Gastroesophageal sphincter (tissue), 4 donors: ENCODE data around the gene FAM53B. TPM values are rescaled to one million over a fixed set of nuclear protein-coding genes. Genes with fewer than 3 reads are reported as not detected.

Source experiments
- ATAC-seq: fragments of 150-250 bp; one replicate; pipeline ENCODE4 v1.9.1; 2016; ENCODE audit warnings: mild to moderate bottlenecking, moderate library complexity
- H3K27ac ChIP-seq, 4 donors: fragments of 200-600 bp; sonication (generic) in 3 of 4; 1 replicate in 3 of 4; 2 replicates in 1 of 4; pipeline ENCODE4 v1.5.1; 2016 to 2019
- H3K27me3 ChIP-seq: fragments of 200-600 bp; sonication (generic); one replicate; pipeline ENCODE4 v1.5.1; 2019
- H3K36me3 ChIP-seq, 2 donors: fragments of 200-600 bp; sonication (generic); one replicate each; pipeline ENCODE4 v1.5.1; 2019; ENCODE audit warnings: control low read depth in 1 of 2
- H3K4me1 ChIP-seq, 3 donors: fragments of 200-600 bp; sonication (generic); 1 replicate in 2 of 3; 2 replicates in 1 of 3; pipeline ENCODE4 v1.5.1; 2016 to 2019; ENCODE audit warnings: control low read depth in 2 of 3
- H3K4me3 ChIP-seq, 2 donors: fragments of 200-600 bp; sonication (generic); one replicate each; pipeline ENCODE4 v1.5.1; 2019; ENCODE audit warnings: mild to moderate bottlenecking in 1 of 2, moderate library complexity in 1 of 2
- H3K9me3 ChIP-seq, 3 donors: fragments of 200-600 bp; sonication (generic); one replicate each; pipeline ENCODE4 v1.5.1; 2017 to 2019; ENCODE audit warnings: control low read depth in 2 of 3
- EP300 ChIP-seq: sonication (generic); formaldehyde crosslinking; IDR thresholded peaks from one replicate; pipeline ENCODE4 v1.6.1; 2017; ENCODE audit warnings: antibody characterized with exemption, mild to moderate bottlenecking
- POLR2A ChIP-seq, 2 donors: fragments of 450-650 bp; IDR thresholded peaks; one replicate each; pipeline ENCODE4 v1.6.1; 2017; ENCODE audit warnings: antibody characterized with exemption in 2 of 2, mild to moderate bottlenecking in 2 of 2, moderate library complexity in 1 of 2
- POLR2AphosphoS5 ChIP-seq: sonication (generic); formaldehyde crosslinking; IDR thresholded peaks from one replicate; pipeline ENCODE4 v1.6.1; 2017; ENCODE audit warnings: antibody characterized with exemption
- whole genome bisulfite sequencing, 2 donors: methylation state at CpG; one replicate each; pipeline ENCODE4 v1.1.5; 2018; ENCODE audit warnings: low coverage in 1 of 2; 5-methylcytosine and 5-hydroxymethylcytosine counted together
- total RNA-seq, 4 donors: library from RNA; depleted of rRNA; stranded (reverse); fragments of >200 nt; gene quantifications; one replicate each; pipeline ENCODE4 v1.1.0, GENCODE V29; 2016
- TF ChIP-seq, protein P1 (sequence below), 4 experiments: fragments of 200-600 bp in 2 of 4; fragments of 450-650 bp in 2 of 4; sonication (generic) in 1 of 4; IDR thresholded peaks; one replicate each; pipeline ENCODE4 v1.5.1; 2017 to 2019; ENCODE audit warnings: antibody characterized with exemption in 4 of 4, mild to moderate bottlenecking in 2 of 4, moderate library complexity in 2 of 4

Gene FAM53B
- total RNA-seq, 4 donors from 2014 or later, result 24.5 to 33.0 (median 30.2) TPM

GRCh38 chr10:124700293-124701037 is 43.7 kb downstream of the FAM53B start:
- Histone ChIP-seq H3K27ac (peak overlapping the region; percentile 15 to 84 (median 80)), H3K4me1 (peaks cover 22 to 94% (median 78%) of the 10 kb centered on the region in 3 donors), H3K4me3 (no peak overlapping the region), H3K27me3 (no peaks in the 10 kb centered on the region), H3K9me3 (no peaks in the 10 kb centered on the region), H3K36me3 (peaks cover 0 to 15% of the 10 kb centered on the region in 2 donors)
- TF ChIP-seq, protein P1, sequence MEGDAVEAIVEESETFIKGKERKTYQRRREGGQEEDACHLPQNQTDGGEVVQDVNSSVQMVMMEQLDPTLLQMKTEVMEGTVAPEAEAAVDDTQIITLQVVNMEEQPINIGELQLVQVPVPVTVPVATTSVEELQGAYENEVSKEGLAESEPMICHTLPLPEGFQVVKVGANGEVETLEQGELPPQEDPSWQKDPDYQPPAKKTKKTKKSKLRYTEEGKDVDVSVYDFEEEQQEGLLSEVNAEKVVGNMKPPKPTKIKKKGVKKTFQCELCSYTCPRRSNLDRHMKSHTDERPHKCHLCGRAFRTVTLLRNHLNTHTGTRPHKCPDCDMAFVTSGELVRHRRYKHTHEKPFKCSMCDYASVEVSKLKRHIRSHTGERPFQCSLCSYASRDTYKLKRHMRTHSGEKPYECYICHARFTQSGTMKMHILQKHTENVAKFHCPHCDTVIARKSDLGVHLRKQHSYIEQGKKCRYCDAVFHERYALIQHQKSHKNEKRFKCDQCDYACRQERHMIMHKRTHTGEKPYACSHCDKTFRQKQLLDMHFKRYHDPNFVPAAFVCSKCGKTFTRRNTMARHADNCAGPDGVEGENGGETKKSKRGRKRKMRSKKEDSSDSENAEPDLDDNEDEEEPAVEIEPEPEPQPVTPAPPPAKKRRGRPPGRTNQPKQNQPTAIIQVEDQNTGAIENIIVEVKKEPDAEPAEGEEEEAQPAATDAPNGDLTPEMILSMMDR (IDR thresholded peaks at IDR 0.05), result no peak
- no peak for TF ChIP-seq POLR2AphosphoS5
- no peak for TF ChIP-seq POLR2A (IDR thresholded peaks at IDR 0.05)
- no peak for TF ChIP-seq EP300
- no peak for ATAC-seq
- 81 to 88% methylated on average over 4 to 15 of the region's 26 CpGs for WGBS, 2 donors

DNA sequence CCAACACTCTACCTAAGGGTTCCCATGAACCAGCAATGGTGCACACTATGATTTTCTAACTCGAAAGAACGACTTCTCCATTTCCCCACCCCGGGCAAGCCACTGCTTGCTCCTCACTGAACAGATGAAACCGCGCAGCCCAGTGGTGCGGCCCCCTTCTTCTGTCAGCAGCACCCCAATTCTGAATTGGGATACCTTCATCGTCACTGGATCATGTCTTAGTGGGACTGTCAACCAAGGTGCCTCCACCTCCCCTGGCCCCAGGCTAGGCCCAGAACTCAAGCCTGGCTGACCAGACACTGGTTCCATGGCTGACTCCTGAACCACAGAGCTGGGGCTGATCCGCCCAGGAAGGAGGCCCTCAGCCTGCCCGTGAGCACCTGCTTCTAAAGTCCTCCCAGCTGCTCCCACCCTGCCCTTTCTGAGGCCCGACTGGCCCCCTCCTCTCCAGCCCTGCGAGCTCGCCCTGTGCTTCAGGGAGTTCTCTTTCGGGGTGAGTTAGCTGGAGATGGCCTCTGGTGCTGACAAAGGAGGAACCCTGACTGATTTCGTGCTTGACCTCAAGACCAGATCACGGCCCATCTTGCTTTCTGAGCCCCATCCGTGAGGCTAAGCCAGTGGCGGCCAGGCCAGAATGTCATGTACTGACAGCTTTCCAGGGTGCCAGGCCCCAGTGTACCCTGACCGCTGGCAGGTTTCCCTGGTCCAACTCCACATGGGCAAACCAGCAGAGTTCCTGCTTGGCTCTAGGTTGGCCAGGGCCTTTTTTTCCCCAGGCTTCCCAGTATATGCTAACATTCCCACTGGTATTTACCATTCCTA is 44.5 kb downstream of the FAM53B start:
- no peaks in the 10 kb centered on the region for H3K27me3 ChIP-seq
- WGBS, 2 donors, result 94% methylated on average over 10 of the region's 18 CpGs; no CpG with 5 or more reads in 1 of the 2 donors
- H3K36me3 ChIP-seq, result peaks cover 0 to 16% of the 10 kb centered on the region in 2 donors
- TF ChIP-seq POLR2AphosphoS5 (no peak), POLR2A (IDR thresholded peaks at IDR 0.05) (no peak)
- H3K27ac ChIP-seq, result peak overlapping the region in 3 of 4 donors; percentile 60 to 84 (median 80)
- no peak for ATAC-seq
- peaks cover 22 to 94% (median 71%) of the 10 kb centered on the region in 3 donors for H3K4me1 ChIP-seq
- H3K4me3 ChIP-seq, result no peak overlapping the region
- H3K9me3 ChIP-seq, result no peaks in the 10 kb centered on the region

- ATAC-seq, result no peak
- H3K4me1 ChIP-seq, result peaks cover 22 to 94% (median 70%) of the 10 kb centered on the region in 3 donors
- WGBS, 2 donors, result 96 to 99% methylated on average over 11 to 12 of the region's 18 CpGs
- TF ChIP-seq EP300 (no peak), POLR2AphosphoS5 (no peak), POLR2A (IDR thresholded peaks at IDR 0.05) (no peak)
- TF ChIP-seq, protein P1 (IDR thresholded peaks at IDR 0.05), result no peak
- H3K27me3 ChIP-seq, result no peaks in the 10 kb centered on the region
- H3K9me3 ChIP-seq, result no peaks in the 10 kb centered on the region
- H3K4me3 ChIP-seq, result no peak overlapping the region
- H3K27ac ChIP-seq, result peak overlapping the region in 3 of 4 donors; percentile 60 to 84 (median 80)
- H3K36me3 ChIP-seq, result peaks cover 0 to 25% of the 10 kb centered on the region in 2 donors
These were observed 45.4 kb downstream of the FAM53B start for GRCh38 chr10:124698545-124699469.

DNA sequence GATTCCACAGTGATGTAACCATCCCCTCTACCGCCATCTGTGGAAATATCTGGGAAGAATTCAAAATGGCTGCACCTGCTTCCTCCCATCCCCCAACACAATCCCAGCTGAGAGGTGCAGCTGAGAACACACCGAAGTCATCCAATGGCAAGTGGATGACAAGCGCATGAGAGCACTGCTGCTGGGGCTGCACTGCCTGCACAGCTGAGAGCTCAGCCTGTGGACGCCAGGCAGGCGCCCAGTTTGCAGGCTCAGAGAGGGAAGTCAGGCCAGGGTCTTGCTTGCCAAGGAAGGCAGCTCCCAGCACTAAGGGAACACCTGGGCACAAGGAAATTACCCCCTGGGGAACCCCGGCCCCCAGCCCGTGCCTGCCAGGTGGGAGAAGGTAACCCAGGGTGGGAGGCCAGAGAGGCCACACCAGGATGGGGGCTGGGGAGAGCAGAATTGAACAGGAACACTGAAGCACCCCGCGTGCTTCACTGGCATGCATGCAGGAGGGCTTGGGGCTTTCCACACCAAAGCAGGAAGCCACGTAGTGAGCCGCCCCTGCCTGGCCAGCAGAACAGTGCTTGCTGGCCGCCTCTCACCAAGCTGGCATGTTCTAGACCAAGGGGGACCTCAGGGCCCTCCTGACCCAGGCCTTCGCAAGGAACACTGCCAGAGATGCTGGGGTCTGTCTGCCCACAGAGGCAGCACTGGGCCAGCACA is 46.2 kb downstream of the FAM53B start:
- Histone ChIP-seq H3K4me3 (no peak overlapping the region), H3K27ac (peak overlapping the region in 1 of 4 donors; percentile 84), H3K9me3 (no peaks in the 10 kb centered on the region), H3K36me3 (peaks cover 0 to 26% of the 10 kb centered on the region in 2 donors), H3K27me3 (no peaks in the 10 kb centered on the region), H3K4me1 (peaks cover 17 to 90% (median 63%) of the 10 kb centered on the region in 3 donors)
- ATAC-seq, result no peak
- 73% methylated on average over 3 of the region's 13 CpGs; no CpG with 5 or more reads in 1 of the 2 donors for WGBS, 2 donors
- TF ChIP-seq POLR2AphosphoS5 (no peak), EP300 (no peak), POLR2A (IDR thresholded peaks at IDR 0.05) (no peak)
- TF ChIP-seq, protein P1 (IDR thresholded peaks at IDR 0.05), result no peak
